ENCODE results near the gene DIO3. TPM values are rescaled to one million over a fixed set of nuclear protein-coding genes. Genes with fewer than 3 reads are reported as not detected.

DIO3 gene
- total RNA-seq, 2 donors from 2014 or later = 1.3 to 2.0 TPM

DNA sequence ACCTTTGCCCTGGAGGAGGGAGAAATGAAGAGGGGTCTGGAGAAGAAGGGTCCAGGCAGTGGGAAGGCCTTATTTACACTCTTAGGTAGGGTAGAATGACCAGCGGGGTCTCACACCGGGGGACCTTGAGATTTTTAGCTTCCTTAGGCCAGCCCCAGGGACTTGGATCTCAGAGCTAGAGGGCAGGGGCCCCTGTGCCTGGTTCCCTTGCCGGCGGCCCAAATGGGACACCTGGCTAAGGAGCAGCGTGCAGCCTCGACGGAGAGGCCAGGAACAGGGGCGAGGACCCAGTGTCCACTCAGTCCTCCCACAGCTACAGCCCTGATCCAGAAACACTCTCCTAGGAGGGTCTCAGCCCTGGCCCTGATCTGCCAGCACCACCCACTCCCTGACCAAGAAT is 41.8 kb downstream of the DIO3 start:
- intact Hi-C loops (cut with DNase I) = no loop called here
- H3K27ac ChIP-seq = no peak overlapping the region
- TF ChIP-seq POLR2A (IDR thresholded peaks at IDR 0.05) = no peak
- TF ChIP-seq, protein P1, sequence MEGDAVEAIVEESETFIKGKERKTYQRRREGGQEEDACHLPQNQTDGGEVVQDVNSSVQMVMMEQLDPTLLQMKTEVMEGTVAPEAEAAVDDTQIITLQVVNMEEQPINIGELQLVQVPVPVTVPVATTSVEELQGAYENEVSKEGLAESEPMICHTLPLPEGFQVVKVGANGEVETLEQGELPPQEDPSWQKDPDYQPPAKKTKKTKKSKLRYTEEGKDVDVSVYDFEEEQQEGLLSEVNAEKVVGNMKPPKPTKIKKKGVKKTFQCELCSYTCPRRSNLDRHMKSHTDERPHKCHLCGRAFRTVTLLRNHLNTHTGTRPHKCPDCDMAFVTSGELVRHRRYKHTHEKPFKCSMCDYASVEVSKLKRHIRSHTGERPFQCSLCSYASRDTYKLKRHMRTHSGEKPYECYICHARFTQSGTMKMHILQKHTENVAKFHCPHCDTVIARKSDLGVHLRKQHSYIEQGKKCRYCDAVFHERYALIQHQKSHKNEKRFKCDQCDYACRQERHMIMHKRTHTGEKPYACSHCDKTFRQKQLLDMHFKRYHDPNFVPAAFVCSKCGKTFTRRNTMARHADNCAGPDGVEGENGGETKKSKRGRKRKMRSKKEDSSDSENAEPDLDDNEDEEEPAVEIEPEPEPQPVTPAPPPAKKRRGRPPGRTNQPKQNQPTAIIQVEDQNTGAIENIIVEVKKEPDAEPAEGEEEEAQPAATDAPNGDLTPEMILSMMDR (IDR thresholded peaks at IDR 0.05) = no peak
- no peak overlapping the region for H3K4me3 ChIP-seq
- WGBS, 2 donors = 87 to 89% methylated on average over 4 to 8 of the region's 8 CpGs
- no peaks in the 10 kb centered on the region for H3K36me3 ChIP-seq (replicated peaks in 1 of 2; ENCODE audit: insufficient read depth in 1 of 2, low read depth in 2 of 2)
- DNase-seq = no peak
- no peak for ATAC-seq
- no peaks in the 10 kb centered on the region for H3K9me3 ChIP-seq
- no peaks in the 10 kb centered on the region for H3K4me1 ChIP-seq
- H3K27me3 ChIP-seq = no peaks in the 10 kb centered on the region

DNA sequence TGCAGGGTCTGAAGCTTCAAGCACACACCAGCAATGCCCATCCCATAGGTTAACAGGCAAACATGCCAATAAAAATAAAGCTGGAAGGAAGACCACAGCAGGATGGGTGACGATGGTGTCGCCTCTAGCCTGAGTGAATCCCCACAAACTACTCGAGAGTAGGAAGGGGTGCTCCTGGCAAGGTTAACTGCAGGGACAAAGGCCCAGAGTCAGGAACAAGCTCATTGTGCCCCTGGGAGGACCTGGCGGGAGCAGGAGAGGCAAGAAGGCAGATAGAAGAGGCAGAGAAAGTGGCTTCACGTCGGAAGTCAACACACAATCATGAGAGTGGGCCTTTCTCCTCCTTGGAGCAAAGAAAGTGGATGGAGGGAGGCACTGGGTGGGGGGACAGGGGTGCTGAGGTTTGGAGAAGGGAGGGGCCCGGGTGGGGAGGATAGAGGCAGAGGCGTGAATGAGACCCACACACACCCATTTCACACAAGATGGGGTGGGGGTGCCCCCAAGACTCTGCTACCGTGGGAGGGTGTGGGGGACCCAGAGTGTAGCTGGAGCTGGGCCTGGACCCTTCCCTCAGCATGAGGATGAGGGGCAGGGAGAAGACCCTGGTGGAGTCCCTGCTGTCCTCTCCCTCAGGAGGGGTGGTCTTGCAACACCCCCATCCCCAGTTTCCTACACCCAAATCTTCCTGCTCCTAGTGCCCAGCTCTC is 43.1 kb downstream of the DIO3 start:
- no peak overlapping the region for H3K4me3 ChIP-seq
- H3K9me3 ChIP-seq = no peaks in the 10 kb centered on the region
- H3K27ac ChIP-seq = no peak overlapping the region
- ATAC-seq = no peak
- intact Hi-C loops (cut with DNase I) = no loop called here
- 83 to 84% methylated on average over 9 of the region's 9 CpGs for WGBS, 2 donors
- H3K36me3 ChIP-seq (replicated peaks in 1 of 2; ENCODE audit: insufficient read depth in 1 of 2, low read depth in 2 of 2) = no peaks in the 10 kb centered on the region
- no peak for TF ChIP-seq POLR2A (IDR thresholded peaks at IDR 0.05)
- TF ChIP-seq, protein P1 (IDR thresholded peaks at IDR 0.05) = no peak
- H3K27me3 ChIP-seq = no peaks in the 10 kb centered on the region
- no peaks in the 10 kb centered on the region for H3K4me1 ChIP-seq
- DNase-seq = no peak

DNA sequence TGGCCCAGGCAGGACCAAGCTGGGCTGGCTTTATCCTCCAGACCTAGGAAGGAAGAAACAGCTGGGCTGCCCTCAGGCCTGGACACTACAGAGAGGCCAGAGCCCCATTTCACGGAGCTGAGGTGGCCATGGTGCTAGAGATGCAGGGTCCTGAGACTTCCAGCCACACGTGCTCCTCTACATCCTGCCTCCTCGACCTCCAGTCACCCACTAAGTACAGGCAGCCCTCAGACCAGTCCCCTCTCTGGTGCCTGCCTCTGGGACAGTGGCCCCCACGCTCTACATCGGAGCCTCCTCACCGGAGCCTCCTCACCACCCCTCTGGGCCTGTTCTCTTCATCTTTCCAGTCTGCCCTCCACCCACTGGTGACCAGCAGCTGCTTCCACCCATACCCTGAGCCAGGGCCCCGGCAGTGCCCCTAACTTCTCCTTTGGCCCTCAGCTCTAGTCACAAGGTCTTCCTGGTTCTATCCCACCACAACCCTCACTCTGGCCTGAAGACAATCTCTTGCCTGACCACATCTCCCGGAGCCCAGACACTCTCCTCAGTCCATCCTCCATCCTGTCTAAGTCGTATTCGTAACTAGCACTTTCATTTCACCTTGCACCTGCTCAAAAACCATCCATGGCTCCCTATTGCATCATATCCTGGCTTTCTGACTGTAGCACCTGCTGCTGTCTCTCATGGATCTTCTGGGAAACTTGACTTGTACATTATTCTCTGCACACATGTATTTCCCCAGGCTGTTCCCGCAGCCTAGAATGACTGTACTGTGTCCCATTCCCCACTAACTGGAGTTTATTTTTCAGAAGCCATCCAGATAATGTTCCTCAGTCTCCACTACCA is 43.9 kb downstream of the DIO3 start:
- no peak for ATAC-seq
- H3K9me3 ChIP-seq = no peaks in the 10 kb centered on the region
- no peaks in the 10 kb centered on the region for H3K36me3 ChIP-seq (replicated peaks in 1 of 2; ENCODE audit: insufficient read depth in 1 of 2, low read depth in 2 of 2)
- TF ChIP-seq, protein P1 (IDR thresholded peaks at IDR 0.05) = no peak
- no peak for TF ChIP-seq POLR2A (IDR thresholded peaks at IDR 0.05)
- H3K4me1 ChIP-seq = no peaks in the 10 kb centered on the region
- DNase-seq = no peak
- no peak overlapping the region for H3K4me3 ChIP-seq
- intact Hi-C loops (cut with DNase I) = no loop called here
- H3K27me3 ChIP-seq = peaks cover 0 to 4% of the 10 kb centered on the region in 2 donors
- H3K27ac ChIP-seq = no peak overlapping the region
- WGBS, 2 donors = 81 to 84% methylated on average over 10 to 11 of the region's 11 CpGs

GRCh38 chr14:101605836-101606235 is 44.5 kb downstream of the DIO3 start:
- no peak overlapping the region for H3K4me3 ChIP-seq
- ATAC-seq (no peak), DNase-seq (no peak)
- no peak overlapping the region for H3K27ac ChIP-seq
- 72 to 81% methylated on average over 4 of the region's 4 CpGs for WGBS, 2 donors
- peaks cover 0 to 4% of the 10 kb centered on the region in 2 donors for H3K27me3 ChIP-seq
- no peaks in the 10 kb centered on the region for H3K36me3 ChIP-seq (replicated peaks in 1 of 2; ENCODE audit: insufficient read depth in 1 of 2, low read depth in 2 of 2)
- no peaks in the 10 kb centered on the region for H3K9me3 ChIP-seq
- intact Hi-C loops (cut with DNase I) = no loop called here
- no peaks in the 10 kb centered on the region for H3K4me1 ChIP-seq
- no peak for TF ChIP-seq POLR2A (IDR thresholded peaks at IDR 0.05)
- TF ChIP-seq, protein P1 (IDR thresholded peaks at IDR 0.05) = no peak

MicroRNA genes within 50 kb of the gene (microRNA counts, 767-probe panel; counts per million panel counts)
- 0 to 736 counts per million in 2 donors for microRNA hsa-miR-1247-5p

Other genes with a start within 250 kb of the DIO3 start
- gene PPP2R5C, start 200.2 kb downstream of the DIO3 start, total RNA-seq = 10 to 100 TPM; 59.0 to 77.6 TPM